HG03565 (cell line): Measurements from ENCODE around the gene MKNK1.

Source experiments
- ATAC-seq: cut with Tn5 transposase; IDR thresholded peaks from one replicate; pipeline ENCODE4 v1.9.1; 2021; ENCODE audit warnings: mild to moderate bottlenecking, moderate library complexity; ENCODE audit not compliant: unreplicated experiment

The MKNK1 gene

GRCh38 chr1:46568461-46568891 is 35.6 kb downstream of the MKNK1 start:
- ATAC-seq, result no peak

DNA sequence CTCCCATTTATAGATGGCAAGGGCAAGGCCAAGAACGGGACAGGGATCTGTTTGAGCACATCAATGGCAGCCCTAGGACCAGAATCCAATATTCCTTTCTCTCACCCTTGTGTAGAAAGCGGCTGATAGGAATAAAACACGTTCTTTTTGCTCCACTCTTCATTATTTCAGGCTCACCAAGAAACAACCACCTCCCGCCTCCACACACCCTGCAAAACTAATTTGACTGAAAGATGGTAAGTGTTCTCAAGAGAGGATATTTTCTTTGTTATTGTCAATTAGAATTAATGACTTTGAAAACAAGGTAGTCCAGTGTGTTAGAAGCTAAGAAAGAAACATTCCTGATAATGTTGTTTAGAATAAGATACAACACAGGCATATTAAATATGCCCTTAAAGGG is 40.7 kb downstream of the MKNK1 start:
- no peak for ATAC-seq

- ATAC-seq, result no peak
These were observed 41.6 kb downstream of the MKNK1 start for GRCh38 chr1:46562498-46562897.

- no peak for ATAC-seq
These were observed 45.1 kb downstream of the MKNK1 start for GRCh38 chr1:46558966-46559365.

DNA sequence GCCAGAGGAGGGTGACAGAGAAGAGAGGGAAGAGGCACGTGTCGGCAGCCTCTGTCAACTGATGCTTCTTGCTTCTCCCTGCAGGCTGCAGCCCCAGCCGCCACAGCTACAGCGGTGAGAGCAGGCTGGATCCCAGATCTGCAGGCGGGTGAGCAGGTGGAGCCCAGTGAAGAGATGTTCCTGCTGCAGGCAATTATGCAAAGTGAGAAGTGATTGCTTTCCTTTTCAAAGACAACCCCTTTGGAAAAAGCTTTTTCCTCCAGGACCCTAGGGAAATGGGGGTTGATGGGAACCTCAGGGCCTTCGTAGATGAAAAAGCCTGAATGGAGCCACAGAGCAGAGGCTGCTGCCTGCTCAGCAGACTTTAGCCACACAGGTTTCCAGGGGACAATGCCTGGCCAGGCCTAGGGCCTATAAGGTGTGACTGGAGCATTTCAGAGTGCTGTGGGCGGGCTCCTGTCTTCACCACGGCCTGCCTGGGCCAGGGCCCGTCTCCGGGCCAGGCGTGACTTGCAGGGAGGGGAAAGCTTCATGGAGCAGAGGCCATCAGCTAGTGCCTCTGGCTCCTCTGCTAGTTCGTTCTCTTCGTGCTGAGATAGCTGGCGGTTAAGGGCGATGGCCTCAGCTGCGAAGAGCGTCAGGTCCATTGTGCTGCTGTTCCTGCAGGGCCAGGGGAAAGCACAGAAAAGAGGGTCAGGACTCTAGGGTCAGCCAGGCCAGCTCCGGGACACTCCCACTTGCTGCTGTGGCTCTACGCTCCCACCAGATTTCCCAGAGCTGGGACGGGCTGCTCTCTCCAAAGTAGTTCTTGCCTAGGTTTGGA is 45.7 kb downstream of the MKNK1 start:
- no peak for ATAC-seq

GRCh38 chr1:46557403-46557802 is 46.7 kb downstream of the MKNK1 start:
- no peak for ATAC-seq

DNA sequence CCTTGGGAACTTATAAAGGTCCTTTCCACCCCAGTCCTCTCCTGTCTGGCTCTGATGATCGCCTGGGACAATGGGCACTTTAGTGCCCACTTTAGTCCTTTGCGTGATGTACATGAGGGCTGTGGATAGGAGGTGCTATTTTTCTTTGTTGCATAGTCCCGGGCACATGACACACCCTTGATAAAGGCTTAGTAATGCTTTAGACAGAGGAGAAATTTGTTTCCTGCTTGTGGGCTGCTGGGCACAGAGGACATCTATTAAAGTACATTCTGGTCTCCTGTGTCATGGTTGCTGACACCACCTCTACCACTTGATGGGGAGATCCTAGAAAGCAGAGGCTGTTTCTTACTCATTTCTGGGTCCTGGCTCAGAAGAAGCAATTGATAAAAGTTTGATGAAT is 47.2 kb downstream of the MKNK1 start:
- no peak for ATAC-seq

GRCh38 chr1:46555826-46556619 is 48.0 kb downstream of the MKNK1 start:
- ATAC-seq, result no peak

GRCh38 chr1:46554597-46555381 is 49.3 kb downstream of the MKNK1 start:
- no peak for ATAC-seq

GRCh38 chr1:46554236-46554596 is 49.9 kb downstream of the MKNK1 start:
- no peak for ATAC-seq

GRCh38 chr1:46553506-46553905 is 50.6 kb downstream of the MKNK1 start:
- ATAC-seq, result no peak

DNA sequence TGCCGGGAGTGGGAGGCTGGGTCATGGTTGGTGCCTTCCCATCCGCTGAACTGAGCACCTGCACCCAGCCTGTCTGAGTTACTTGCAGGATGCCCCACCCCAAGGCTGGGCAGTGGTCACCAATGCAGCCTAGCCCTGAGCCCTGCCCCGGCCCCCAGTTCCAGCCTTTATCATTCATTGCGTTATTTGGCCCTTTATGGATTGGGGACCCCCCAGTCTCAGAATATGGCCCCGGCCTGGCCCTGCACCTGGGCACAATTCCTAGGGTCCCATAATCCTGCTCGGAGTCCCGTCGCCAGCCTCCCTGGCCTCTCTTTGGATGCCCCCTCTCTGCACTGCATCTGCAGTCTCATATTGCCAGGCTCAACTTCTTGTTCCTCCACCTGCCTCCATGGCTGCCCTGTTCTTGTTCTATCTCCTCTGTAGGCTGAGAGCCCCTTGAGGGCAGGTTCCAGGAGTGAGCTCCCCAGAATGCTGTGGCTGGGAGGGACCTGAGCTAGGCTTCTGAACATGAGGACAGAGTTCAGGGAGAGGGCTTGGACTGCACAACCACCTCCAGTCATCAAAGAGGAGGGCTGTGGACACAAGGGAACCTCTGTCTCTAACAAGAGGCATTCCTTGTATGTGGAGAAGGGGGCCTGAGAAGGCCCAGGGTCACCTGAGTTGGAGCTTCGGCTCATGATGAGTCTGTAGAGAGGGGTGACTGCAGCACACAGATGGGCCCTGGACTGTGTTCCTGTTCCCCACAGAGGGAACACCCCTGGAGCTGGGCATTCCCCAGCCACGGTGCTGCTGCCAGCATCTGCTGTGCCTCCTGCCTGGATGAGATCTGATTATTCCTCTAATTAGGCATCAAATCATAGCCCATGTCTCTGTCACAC is 51.5 kb downstream of the MKNK1 start:
- no peak for ATAC-seq

GRCh38 chr1:46551597-46552095 is 52.4 kb downstream of the MKNK1 start, which contains the start of gene KNCN:
KNCN (minus strand) TSS chr1:46551647; CDS start chr1:46551215, 432 bp downstream.
- no peak for ATAC-seq

DNA sequence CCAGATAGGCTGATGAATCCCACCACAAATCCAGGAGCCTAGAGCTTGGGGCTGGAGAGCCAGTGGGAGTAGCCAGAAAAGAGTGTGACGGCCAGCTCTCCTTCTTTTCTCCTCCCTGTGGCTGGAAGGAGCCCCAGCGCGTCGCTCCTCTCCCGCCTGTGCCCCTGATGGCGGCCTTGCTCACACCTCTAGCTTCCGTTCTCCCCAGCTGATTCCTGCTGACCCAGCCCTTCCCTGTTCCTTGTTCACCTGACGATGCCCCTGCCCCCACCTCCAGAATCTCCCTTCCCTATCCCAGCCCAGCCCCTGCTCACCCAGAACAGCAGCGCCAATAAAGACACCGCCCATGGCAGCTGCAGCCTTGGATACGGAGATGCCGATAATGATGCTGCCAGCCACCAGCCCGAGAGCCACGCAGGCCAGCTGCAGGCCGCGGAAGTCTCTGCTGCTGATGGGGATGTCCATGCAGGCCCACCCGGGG is 53.3 kb downstream of the MKNK1 start:
- ATAC-seq, result no peak

- ATAC-seq, result no peak
These were observed 54.1 kb downstream of the MKNK1 start for GRCh38 chr1:46549697-46550681.

- no peak for ATAC-seq
These were observed 56.3 kb downstream of the MKNK1 start for GRCh38 chr1:46547481-46548383.

- ATAC-seq, result no peak
These were observed 57.9 kb downstream of the MKNK1 start for GRCh38 chr1:46546210-46546609.

GRCh38 chr1:46545784-46546183 is 58.3 kb downstream of the MKNK1 start:
- no peak for ATAC-seq
